ENCODE results near the gene PSIP1.
"Not testable (repeated sequence)": the region's sequence is repeated elsewhere in the genome, so short reads cannot be mapped to it uniquely, and the experiment has no call there.

The PSIP1 gene

DNA sequence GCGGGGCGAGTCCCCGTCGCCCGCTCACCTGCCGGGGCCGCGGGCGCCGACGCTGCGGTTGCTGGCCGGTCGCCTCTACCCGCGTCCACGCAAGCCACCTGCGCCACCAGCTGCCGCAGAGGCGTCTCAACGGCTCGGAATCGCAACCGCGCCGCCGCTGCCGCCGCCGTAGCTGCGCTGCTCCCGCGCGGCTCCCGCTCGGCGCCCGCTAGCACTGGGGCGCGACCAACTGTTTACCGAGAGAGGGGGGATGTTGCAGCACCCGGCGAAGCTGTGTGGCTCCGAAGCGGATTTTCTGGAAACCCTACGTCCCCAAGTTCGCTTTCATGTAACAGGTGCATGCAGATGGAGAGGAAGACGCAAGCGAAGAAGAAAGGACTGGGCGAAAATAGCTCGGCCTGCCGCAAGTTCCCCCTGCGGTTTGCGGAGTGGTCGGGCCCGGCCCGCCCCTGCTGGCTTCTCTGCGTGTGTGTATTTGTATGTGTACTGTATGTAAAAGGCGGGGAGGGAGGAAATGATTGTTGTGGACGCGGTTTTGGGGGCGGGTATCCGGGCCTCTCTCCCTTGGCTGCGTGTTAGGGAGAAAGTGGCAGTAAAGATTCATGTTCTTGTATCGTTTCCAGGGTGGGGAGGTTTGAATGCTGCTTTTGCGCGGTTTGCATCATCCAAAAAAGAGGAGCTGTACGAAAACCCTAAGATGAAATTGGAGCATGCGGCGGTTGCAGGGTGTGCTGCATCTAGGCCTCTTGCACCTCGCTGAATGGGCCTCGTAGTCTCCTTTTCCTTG is at the start of gene PSIP1:
Gene PSIP1 (minus strand): TSS at position 182 of the 787 bp plus-strand sequence. CDS start 782 bp downstream, outside the sequence.
- peak; percentile 79 for DNase-seq

DNA sequence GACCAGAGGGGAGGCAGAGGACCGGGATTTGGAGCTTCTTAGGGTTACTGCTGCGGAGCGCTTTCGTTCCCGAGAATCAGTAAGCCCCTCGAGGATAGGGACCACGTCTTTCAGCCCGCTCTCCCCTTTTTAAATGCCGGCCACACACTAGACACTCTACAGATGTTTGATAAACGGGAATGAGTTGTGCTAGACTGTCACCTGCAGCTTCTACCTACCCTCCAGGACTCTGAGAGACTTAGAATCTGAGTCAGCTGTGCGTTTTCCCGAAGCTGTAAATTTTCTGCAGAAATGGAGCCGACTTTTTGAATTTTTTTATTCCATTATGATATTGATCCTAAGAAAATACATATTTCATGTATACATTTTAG is 42.7 kb upstream of the PSIP1 start:
- no peak for DNase-seq

DNA sequence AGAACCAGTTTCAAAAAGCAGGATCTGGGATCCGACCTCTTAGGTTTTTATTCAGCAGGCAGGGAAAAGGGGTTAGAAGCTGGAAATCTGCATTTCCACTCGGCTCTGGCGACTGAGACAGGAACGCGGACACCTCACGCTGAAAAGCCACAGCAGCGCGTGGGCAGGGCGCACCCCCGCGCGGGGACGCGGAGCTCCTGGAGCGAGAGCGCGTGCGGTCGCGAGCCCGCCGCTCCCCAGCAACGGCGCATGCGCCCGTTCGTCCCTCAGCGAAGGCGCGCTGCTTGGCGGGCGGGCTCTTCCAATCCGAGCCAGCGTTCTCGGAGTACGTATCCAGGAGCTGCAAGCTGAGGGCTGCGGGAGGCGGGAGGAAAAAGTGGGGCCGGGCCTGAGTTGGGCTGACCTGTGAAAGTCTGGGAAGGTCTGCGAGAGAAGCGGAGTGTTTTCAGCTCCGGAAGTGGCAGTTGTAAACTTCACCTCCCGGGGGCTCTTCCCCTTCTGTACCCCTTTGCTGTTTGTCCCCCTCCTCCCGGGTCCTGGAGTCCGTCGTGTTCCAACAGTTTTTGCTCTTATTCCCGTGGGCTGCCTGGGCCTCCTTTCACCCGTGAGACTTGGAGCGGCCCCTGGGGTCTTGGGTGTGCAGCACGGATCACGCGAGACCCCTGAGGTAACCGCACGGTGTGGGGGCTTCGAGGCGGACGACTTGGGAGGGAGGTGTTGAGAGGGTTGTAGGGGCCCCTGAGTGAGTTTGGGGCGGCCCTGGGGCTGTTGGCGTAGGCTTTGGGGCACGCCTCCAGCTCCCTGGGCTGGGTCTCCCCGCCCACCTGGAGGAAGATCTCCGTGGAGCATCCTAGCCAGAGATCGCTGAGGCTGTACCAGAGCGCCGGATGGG is 42.1 kb upstream of the PSIP1 start, which contains the start of gene CCDC171:
Gene CCDC171 (plus strand): TSS at position 408 of the 892 bp plus-strand sequence. CDS start 11,046 bp downstream, outside the sequence.
- peak; percentile 95 for DNase-seq

DNA sequence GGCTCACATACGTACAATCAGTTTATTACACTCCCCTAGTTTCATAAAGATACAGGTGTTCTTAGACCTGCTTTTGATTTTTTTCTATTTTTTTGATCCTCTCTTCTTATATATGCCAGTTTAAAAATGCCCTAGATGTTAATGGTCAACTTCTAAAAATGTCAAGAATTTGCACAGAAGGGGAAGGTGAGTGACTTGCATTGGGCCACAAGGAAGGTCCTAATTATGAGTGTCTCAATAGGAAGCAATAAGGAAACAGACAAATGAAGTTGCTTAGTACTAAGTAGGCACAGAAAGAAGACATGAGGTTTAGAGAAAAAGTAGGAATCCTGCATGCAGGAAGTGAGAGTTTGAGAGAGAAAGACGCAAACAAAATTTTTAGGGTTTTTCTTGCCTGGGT is 38.8 kb upstream of the PSIP1 start:
- DNase-seq = no peak

DNA sequence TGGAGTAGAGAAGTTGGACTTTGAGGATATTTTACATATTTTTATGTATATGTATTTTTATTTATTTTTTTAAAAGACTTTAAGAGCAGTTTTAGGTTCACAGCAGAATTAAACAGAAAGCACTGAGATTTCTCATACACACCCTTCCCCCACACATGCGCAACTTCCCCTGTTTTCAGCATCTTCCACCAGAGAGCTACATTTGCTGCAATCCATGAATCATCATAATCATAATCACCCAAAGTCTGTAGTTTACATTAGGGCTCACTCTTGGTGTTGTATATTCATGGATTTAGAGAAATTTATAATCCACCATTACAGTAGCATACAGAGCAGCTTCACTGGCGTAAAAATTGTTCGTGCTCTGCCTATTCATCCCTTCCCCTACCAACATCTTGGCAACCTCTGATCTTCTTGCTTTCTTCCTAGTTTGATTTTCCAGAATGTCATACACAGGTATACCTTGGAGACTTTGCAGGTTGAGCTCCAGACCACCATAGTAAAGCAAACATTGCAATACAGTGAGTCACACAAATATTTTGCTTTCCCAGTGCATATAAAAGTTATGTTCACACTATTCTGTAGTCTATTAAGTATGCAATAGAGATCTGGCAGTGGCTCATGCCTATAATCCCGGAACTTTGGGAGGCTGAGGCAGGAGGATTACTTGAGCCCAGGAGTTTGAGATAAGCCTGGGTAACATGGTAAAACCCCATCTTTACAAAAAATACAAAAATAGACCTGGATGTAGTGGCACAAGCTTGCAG is 32.5 kb upstream of the PSIP1 start:
- peak; percentile 76 for DNase-seq

DNA sequence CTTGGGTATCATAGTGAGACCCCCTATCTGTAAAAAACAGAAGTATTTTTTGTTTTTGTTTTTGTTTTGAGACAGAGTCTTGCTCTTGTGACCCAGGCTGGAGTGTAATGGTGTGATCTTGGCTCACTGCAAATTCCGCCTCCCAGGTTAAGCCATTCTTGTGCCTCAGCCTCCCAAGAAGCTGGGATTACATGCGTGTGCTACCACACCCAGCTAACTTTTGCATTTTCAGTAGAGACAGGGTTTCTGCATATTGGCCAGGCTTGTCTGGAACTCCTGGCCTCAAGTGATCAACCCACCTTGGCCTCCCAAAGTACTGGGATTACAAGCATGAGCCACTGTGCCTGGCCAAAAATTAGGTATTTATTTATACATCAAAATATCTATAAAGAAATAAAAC is 31.9 kb upstream of the PSIP1 start:
- DNase-seq = no peak

DNA sequence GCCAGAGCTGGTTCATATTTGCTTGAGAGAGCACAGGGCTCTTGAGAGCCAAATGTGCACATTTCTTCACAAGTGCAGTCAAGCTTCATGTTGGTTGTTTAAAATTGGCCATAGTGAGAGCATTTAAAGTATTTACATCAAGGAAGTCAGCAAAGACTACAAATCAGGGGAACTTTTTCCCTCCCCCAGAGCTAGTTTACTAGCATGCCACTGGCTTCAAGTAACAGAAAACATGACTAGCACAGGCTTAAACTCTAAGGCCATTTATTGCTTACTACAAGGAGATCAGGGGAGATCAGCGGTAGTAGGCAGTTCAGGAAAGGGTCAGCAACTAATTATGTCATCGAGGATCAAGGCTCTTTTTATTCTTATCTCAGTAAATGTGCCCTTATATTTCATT is 31.1 kb upstream of the PSIP1 start:
- DNase-seq = no peak

DNA sequence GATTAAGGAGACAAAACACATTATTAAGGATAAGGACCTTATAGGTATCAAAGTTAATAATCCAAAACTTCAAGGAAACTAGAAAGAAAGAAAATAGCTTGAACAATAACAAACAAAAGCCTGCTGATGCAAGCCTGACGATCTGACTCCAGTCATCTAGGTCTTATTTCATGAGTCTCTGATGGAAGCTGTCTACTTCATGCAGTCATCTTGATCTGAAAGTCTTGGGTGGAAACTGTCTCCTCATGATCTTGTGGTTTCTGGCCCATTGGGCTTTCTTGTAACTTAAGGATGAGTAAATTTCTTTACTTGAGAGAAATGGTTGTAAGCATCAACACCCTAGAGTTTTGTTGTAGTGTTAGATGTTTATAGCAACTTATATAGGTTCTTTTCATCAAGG is 20.6 kb upstream of the PSIP1 start:
- no peak for DNase-seq

DNA sequence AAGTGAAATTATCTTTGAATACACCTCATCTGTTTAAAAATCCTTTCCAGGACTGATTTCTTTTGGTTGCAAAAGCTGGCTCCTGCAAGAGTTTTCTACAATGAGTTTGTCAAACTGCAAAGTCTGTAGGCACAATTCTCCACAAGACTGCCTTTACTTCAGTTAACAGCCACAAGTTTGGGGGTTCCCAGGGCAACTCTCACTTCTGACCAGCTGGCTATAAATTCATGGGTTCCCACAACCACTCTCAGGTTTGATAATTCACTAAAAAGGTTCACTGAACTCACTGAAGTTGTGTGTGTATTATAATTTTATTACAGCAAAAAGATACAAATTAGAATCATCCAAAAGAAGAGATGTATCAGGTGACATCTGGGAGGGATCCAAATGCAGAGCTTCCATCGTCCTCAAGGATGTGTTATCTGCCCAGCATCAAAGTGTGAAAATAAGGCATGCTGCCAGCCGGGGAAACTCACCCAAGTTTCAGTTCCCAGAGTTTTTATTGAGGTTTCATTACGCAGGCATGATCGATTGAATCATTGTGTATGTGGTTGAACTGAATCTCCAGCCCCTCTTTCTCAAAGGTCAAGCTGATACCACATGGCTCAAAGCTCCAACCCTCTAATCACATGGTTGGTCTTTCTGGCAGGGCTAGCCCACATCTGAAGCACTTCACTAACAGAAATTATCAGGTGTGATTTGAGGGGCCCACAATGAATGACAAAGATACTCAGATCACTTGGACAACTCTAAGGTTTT is 19.0 kb upstream of the PSIP1 start:
- DNase-seq = no peak

DNA sequence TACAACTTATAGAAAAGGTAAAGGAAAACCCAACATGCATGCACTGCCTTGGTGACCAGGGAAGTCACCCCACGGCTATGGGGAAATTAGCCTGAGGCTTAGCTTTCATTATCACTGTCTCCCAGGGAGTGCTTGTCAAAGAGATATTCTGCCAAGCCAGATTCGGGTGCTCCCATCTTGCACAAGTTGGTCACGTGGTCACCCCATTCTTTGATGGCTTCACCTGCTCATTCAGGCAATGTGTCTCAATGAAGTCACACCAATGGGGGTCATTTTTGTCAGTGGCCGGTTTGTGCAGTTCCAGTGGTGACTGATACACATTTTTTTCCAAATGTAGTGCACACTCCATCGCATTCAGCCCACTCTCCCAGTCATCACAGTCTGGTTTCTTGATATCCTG is 16.3 kb upstream of the PSIP1 start:
- DNase-seq = not testable (repeated sequence)

DNA sequence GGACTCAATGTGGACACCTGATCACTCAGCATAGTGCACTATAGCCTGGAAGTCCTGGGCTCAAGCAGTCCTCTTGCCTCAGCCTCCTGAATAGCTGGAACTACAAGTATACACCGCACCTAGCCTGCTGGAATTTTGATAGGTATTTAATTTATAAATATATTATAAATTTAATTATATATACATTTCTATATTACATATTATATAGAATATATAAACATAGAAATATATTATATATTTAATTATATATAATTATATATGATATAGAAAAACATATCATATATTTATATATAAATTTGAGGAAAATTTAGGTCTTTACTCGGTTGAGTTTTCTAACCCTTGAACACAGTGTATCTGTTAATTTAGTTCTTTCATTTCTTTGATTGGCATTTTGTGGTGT is 15.2 kb upstream of the PSIP1 start:
- no peak for DNase-seq

DNA sequence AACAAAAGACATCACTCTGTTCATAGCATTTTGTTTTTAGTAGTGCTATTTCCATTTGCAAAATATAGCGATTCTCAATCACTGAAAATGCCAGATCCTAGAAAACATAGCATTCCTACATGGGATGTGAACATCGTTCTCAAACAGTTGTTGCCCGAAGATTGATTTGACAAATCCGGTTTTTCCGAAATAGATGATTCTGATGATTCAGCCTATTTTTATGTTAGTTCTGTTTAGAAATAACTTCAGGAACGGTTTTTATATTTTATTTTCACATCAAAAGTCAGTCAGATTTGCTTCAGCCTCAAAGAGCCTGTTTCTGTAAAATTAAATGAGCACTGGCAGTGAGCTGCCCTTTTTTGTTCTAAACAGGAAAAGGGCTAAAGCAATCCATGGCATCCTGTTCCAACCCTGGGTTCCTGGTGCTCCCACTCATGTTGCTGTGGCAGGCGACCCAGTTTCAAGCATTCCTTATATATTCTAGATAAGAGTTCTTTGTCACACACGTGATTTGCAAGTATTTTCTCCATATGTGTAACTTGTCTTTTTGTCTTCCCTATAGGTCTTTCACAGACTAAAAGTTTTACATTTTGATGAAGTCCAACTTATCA is 14.2 kb upstream of the PSIP1 start:
- no peak for DNase-seq

DNA sequence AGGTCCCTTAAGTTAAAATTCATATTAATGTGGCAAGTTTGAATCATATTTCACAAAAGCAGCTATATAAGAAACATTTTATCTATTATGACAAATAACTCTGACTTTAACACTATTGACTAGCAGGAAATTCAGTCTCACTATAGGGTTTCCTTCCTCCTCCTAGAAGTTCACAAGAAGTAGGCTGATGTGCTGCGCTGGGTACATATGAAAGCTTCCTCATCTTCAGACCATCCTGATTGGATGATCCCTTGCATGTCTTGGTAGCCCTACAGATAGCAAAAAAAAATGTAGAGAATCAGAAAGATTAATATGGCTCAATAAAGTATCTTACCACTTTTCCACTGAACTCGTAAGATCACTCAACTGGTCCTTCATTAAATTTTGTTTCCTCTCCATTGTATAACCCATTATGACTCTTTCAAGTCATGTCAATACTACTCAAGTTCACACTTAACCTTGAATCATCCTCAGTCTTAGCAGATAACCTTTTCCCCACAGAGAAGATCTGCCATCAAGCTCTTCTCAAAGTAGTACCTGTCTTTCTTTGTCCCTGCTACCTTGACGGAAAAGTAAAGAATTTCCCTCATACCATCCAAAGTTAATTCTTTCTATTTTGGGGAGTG is 11.5 kb upstream of the PSIP1 start:
- no peak for DNase-seq

DNA sequence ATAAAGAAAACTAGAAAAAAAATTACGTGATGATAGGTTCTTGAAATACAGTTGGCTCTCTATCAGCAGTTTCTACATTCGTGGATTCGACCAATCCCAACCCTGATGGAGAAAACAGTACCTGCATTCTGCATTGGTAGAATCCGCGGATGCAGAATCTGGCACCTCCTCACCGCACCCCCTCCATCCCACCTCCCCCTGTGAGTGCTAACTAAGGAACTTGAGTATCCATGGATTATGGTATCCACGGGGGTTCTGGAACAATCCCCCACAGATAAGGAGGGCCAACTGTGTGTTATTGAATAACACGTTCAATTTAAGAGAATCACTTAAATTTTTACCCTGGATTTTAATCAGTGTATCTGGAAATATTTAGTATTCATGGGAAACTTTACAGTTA is 10.5 kb upstream of the PSIP1 start:
- no peak for DNase-seq

DNA sequence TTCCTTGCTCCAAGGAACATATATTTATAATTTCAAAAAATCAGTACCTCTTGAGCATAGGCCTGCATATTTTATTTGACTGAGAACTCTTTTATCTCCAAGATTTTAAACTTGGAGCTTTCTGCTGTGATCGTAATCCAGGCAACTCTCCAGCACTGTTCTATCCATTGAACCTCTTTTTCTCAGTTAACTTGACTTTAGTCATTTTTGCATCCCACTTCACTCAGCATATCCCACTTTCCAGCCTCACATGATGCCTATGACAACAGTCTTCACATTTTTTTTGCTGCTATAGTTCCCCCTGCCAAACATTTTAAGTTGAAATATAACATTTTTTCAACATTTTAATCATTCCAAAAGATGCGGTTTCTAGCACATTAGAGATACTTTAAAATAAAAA is 9.1 kb upstream of the PSIP1 start:
- DNase-seq = no peak

DNA sequence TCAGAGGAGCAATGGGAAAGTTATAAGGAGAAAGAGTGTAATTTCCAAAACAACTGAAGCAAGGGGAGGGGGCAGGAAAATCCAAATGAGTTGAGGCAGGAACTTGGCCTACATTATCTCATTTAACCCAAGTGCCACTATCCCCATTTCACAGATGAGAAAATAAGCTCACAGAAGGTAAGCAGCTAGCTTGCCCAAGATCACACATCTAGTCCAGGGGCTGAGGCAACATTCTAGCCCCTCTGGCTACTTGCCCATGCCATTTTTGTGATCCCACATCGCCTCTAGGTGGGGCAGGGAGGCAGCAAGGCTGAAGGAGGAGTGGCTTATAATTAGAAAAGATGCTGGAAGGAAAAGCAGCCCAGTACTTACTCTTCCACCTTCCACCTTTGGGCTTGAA is 2.6 kb upstream of the PSIP1 start:
- DNase-seq = peak; percentile 22

DNA sequence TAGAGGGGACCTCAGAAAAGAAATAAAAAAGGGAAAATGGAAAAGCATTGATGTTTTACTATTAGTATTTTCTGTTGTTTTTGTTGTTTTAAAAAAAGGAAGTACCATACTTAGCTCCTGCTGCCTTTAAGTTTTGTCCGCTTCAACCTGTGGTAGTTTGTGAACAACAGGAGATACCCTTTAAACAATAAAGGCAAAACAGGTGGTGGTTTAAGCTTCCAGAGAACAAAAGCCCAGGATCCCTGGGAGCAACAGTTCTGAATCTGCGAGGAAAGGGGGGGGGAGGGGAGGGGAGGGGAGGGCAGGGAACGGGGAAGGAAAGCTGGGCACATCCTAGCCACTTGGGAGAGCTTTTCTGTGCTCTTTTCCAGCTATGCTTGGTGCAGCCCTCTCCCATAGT is 2.1 kb upstream of the PSIP1 start:
- DNase-seq = no peak

DNA sequence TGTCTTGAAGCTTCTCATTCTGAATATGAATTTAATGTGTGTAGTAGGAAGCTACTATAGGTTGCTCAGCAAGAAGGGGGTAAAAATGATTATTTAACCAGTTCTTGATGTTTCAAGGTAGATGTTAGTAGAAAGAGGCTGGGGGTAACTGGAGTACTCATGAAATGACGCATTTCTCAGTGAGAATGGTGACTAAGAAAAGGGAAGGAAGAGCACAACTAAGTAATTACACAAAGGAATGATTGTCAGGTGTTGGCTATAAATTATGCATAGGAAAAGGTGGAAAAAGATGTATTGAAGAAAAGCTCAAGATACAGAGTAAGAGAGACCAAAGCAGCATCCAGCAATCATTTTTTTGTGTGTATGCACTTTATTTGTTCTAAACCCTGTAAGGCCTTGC is 1.4 kb upstream of the PSIP1 start:
- no peak for DNase-seq

DNA sequence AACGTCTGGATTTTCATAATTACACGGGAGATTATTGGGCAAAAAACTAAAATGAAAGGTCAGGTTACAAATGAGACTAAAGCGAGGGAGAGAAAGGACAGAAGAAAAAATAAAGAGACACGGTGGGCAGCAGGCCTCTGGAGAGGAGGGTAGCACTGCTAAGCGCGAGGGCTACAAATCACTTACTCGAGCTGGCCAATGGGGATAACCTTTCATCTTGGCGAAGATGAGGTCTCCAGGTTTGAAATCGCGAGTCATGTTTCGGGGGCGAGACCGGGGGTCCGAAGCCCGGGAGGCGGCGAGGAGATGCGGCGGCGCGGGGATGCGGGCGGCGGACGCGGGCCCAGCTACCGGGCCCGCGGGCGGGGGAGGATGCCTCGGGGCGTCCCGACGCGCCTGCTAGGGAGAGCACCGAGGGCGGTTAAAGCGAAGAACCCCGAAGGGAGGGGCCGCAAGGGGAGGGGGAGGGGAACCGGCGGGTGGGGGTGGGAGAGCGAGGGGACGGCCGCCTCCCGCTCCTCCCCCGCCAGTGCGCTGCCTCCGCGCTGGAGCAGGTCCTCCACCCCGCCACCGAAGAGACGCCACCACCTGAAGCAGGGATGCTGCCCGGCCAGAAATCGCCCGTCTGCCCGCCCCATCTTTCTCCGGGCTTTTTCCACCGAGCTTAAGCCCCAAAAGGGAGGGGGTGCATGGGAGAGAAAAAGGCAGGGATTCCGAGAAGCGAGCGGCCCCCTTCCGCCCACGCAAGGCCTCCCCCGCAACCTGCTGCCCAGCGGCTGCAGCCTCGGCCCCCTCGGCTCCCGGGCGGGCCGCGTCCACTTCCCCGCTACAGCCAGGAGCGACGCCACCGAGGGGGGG is 610 bp downstream of the PSIP1 start:
- peak; percentile 15 for DNase-seq

DNA sequence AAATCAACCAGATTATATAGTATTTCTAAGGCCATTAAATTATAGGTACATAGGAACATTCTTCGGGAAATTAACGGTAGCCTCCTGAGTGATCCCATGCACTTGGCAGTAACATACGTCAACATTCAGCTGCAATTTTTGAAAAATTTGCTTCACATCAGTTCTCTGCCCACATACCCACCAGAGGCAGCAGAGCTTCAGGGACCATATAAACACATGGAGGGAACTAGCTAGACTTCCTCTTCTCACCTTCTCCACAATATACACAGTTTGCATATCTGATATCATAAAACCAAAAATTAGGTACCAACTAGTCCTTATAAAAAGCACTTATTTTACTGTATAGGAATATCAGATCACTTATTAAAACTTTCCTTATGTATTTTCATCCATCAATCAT is 4.8 kb downstream of the PSIP1 start:
- DNase-seq = no peak

DNA sequence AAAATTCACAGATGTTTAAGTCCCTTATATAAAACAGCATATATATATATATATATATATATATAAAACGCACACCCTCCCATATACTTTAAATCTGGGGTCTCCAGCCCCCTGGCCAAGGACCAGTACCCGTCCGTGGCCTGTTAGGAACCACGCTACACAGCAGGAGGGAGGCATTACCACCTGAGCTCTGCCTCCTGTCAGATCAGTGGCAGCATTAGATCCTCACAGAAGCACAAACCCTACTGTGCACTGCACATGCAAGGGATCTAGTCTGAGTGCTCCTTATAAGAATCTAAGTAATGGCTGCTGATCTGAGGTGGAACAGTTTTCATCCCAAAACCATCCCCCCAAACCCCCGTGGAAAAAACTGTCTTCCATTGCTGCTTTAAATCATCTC is 9.0 kb downstream of the PSIP1 start:
- DNase-seq = no peak

Data from HCEC 1CT (cell line).